Heart left ventricle (tissue), 13 donors: ENCODE measurements around the gene PRMT9.

Source experiments
- POLR2A ChIP-seq, 2 donors: fragments of 450-650 bp; IDR thresholded peaks; one replicate each; pipeline ENCODE4 v1.6.1; 2017; ENCODE audit warnings: antibody characterized with exemption in 2 of 2, mild to moderate bottlenecking in 2 of 2, moderate library complexity in 2 of 2
- TF ChIP-seq, protein P1 (sequence below), 12 donors: fragments of 200-600 bp; sonication (generic) in 4 of 12; IDR thresholded peaks; one replicate each; pipeline versions ENCODE4 v1.5.0 to v1.8.0; 2018 to 2022; ENCODE audit warnings: antibody characterized with exemption in 12 of 12, mild to moderate bottlenecking in 5 of 12
- donor health status: ischemic (EF 13 %, LVEDD 7.1; RV severe dilation, severe dysfunction).
- donor health status: DM: no; HTN: yes; CAD: no.
- donor health status: DM: no; HTN: no; CAD: no.
- donor health status: ischemic (EF 25% LVEDD 6.9; RV normal size, moderate dysfunction).
- donor health status: ischemic (EF 25% LVEDD 5.7; RV mildly dilated, moderate dysfunction).
- donor health status: ischemic (EF 35%, LVEDD 5.7; RV mildly dilated, moderate dysfunction).
- donor health status: nonischemic (EF 11% LVEDD 7.7; RV severe dilation, severe dysfunction).
- donor health status: DM: yes; HTN: yes; CAD: no.
- donor health status: PGD.
- donor health status: ischemic (EF 29% LVEDD 5.4; RV normal size, mild dysfunction).
- donor health status: nonischemic (EF 23%, LVEDD 6.1; RV moderate dilation, normal function).

DNA sequence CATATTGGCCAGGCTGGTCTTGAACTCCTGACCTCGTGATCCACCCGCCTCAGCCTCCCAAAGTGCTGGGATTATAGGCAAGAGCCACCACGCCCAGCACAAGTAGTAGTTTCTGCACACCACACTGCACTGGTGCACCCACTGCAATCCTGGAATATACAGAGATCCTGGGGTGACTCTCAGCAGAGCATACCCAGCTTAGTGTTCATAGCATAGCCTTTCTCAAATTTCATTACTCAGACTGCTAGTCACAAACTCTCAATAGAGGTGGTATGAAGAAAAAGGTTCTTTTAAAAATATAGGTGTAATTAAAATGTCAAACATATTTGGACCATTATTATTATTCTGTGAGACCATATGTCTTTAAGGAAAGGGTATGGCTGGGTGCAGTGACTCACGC, 41.7 kb upstream of the PRMT9 start:
- no peak for TF ChIP-seq POLR2A (IDR thresholded peaks at IDR 0.05)
- TF ChIP-seq, protein P1, sequence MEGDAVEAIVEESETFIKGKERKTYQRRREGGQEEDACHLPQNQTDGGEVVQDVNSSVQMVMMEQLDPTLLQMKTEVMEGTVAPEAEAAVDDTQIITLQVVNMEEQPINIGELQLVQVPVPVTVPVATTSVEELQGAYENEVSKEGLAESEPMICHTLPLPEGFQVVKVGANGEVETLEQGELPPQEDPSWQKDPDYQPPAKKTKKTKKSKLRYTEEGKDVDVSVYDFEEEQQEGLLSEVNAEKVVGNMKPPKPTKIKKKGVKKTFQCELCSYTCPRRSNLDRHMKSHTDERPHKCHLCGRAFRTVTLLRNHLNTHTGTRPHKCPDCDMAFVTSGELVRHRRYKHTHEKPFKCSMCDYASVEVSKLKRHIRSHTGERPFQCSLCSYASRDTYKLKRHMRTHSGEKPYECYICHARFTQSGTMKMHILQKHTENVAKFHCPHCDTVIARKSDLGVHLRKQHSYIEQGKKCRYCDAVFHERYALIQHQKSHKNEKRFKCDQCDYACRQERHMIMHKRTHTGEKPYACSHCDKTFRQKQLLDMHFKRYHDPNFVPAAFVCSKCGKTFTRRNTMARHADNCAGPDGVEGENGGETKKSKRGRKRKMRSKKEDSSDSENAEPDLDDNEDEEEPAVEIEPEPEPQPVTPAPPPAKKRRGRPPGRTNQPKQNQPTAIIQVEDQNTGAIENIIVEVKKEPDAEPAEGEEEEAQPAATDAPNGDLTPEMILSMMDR (IDR thresholded peaks at IDR 0.05): no peak
